H9 (cell line): Measurements from ENCODE around the gene RAPH1. TPM values are rescaled to one million over a fixed set of nuclear protein-coding genes. Genes with fewer than 3 reads are reported as not detected.

Experiments used
- DNase-seq: peaks from one replicate; pipeline ENCODE4 v3.0.0-alpha.2; 2017
- H2AFZ ChIP-seq: one replicate; pipeline ENCODE4 v1.6.1; 2013; ENCODE audit warnings: mild to moderate bottlenecking, low read length, control low read depth, moderate library complexity
- H2AK5ac ChIP-seq: 2 replicates; pipeline ENCODE4 v1.6.1; 2013; ENCODE audit warnings: low read length, control low read depth, mixed read lengths; ENCODE audit not compliant: insufficient read length
- H2BK120ac ChIP-seq: one replicate; pipeline ENCODE4 v1.6.1; 2013; ENCODE audit warnings: low read depth, mild to moderate bottlenecking, low read length, control low read depth, inconsistent platforms; ENCODE audit not compliant: poor library complexity, severe bottlenecking
- H2BK12ac ChIP-seq: 2 replicates; pipeline ENCODE4 v1.6.1; 2013; ENCODE audit warnings: low read length, control low read depth, mixed read lengths, low read depth; ENCODE audit not compliant: insufficient read length
- H2BK15ac ChIP-seq: 2 replicates; pipeline ENCODE4 v1.6.1; 2013; ENCODE audit warnings: low read depth, low read length, control low read depth
- H2BK20ac ChIP-seq: one replicate; pipeline ENCODE4 v1.6.1; 2013; ENCODE audit warnings: low read depth, mild to moderate bottlenecking, low read length, control low read depth, inconsistent platforms; ENCODE audit not compliant: poor library complexity, severe bottlenecking
- H2BK5ac ChIP-seq: 2 replicates; pipeline ENCODE4 v1.6.1; 2013; ENCODE audit warnings: low read length, control low read depth, mixed read lengths; ENCODE audit not compliant: insufficient read length
- H3K14ac ChIP-seq: 2 replicates; pipeline ENCODE4 v1.6.1; 2013; ENCODE audit warnings: low read length, control low read depth; ENCODE audit not compliant: insufficient read depth
- H3K18ac ChIP-seq: 2 replicates; pipeline ENCODE4 v1.6.1; 2013; ENCODE audit warnings: low read depth, mild to moderate bottlenecking, mixed read lengths, low read length, control low read depth; ENCODE audit not compliant: insufficient read length
- H3K23ac ChIP-seq: 2 replicates; pipeline ENCODE4 v1.6.1; 2013; ENCODE audit warnings: low read length, control low read depth, mixed read lengths, low read depth; ENCODE audit not compliant: insufficient read length
- H3K23me2 ChIP-seq: 2 replicates; pipeline ENCODE4 v1.6.1; 2013; ENCODE audit warnings: low read depth, mild to moderate bottlenecking, mixed read lengths, low read length, control low read depth; ENCODE audit not compliant: insufficient read length, poor library complexity, severe bottlenecking
- H3K27ac ChIP-seq: 2 replicates; pipeline ENCODE4 v1.5.1; 2013; ENCODE audit warnings: low read length, control low read depth, mixed read lengths, low read depth; ENCODE audit not compliant: insufficient read length
- H3K27me3 ChIP-seq: 2 replicates; pipeline ENCODE4 v1.6.1; 2013; ENCODE audit warnings: low read length, control low read depth, inconsistent platforms; ENCODE audit not compliant: insufficient read depth
- H3K4ac ChIP-seq: 2 replicates; pipeline ENCODE4 v1.6.1; 2013; ENCODE audit warnings: low read depth, mild to moderate bottlenecking, control low read depth, inconsistent platforms, low read length, moderate library complexity
- H3K4me1 ChIP-seq: 2 replicates; pipeline ENCODE4 v1.6.1; 2013; ENCODE audit warnings: low read length, control low read depth, inconsistent platforms; ENCODE audit not compliant: insufficient read depth
- H3K4me2 ChIP-seq: 2 replicates; pipeline ENCODE4 v1.6.1; 2013; ENCODE audit warnings: low read length, control low read depth, mixed read lengths; ENCODE audit not compliant: insufficient read length, insufficient read depth
- H3K56ac ChIP-seq: 2 replicates; pipeline ENCODE4 v1.6.1; 2013; ENCODE audit warnings: low read depth, mild to moderate bottlenecking, mixed read lengths, low read length, control low read depth; ENCODE audit not compliant: insufficient read length
- H3K79me1 ChIP-seq: 2 replicates; pipeline ENCODE4 v1.6.1; 2013; ENCODE audit warnings: low read depth, mild to moderate bottlenecking, moderate library complexity, low read length, control low read depth, inconsistent platforms; ENCODE audit not compliant: insufficient read depth, poor library complexity, severe bottlenecking
- H3K79me2 ChIP-seq: 2 replicates; pipeline ENCODE4 v1.6.1; 2013; ENCODE audit warnings: low read length, control low read depth, inconsistent platforms; ENCODE audit not compliant: insufficient read depth
- H3K9ac ChIP-seq: 2 replicates; pipeline ENCODE4 v1.6.1; 2013; ENCODE audit warnings: low read length, control low read depth, mixed read lengths; ENCODE audit not compliant: insufficient read length; ENCODE audit errors: extremely low read depth
- H3K9me3 ChIP-seq: one replicate; pipeline ENCODE4 v1.6.1; 2013; ENCODE audit warnings: low read depth, low read length, inconsistent platforms; ENCODE audit not compliant: control insufficient read depth
- H3T11ph ChIP-seq: one replicate; pipeline ENCODE4 v1.6.1; 2013; ENCODE audit warnings: mild to moderate bottlenecking, low read length, control low read depth, inconsistent platforms
- H4K20me1 ChIP-seq: one replicate; pipeline ENCODE4 v1.6.1; 2013; ENCODE audit not compliant: control insufficient read depth, insufficient read length, insufficient read depth
- H4K5ac ChIP-seq: 2 replicates; pipeline ENCODE4 v1.6.1; 2013; ENCODE audit warnings: low read depth, mild to moderate bottlenecking, mixed read lengths, low read length, control low read depth; ENCODE audit not compliant: insufficient read length
- H4K8ac ChIP-seq: replicated peaks from 2 replicates; pipeline ENCODE4 v1.6.1; 2013; ENCODE audit warnings: low read length, control low read depth, mixed read lengths, low read depth; ENCODE audit not compliant: insufficient read length
- H4K91ac ChIP-seq: 2 replicates; pipeline ENCODE4 v1.6.1; 2013; ENCODE audit warnings: low read depth, mild to moderate bottlenecking, moderate library complexity, mixed read lengths, low read length, control low read depth; ENCODE audit not compliant: insufficient read length
- H3K27ac Mint-ChIP-seq, 3 experiments: 2 replicates in 2 of 3; 3 replicates in 1 of 3; pipeline ENCODE4 v1.8.0; 2020 to 2021; ENCODE audit warnings: mixed read lengths in 3 of 3, mild to moderate bottlenecking in 1 of 3, moderate library complexity in 1 of 3
- H3K27me3 Mint-ChIP-seq: 2 replicates; pipeline ENCODE4 v1.8.0; 2021; ENCODE audit warnings: low read depth, mild to moderate bottlenecking, moderate library complexity, mixed read lengths
- H3K36me3 Mint-ChIP-seq, 3 experiments: 2 replicates in 2 of 3; 3 replicates in 1 of 3; pipeline ENCODE4 v1.8.0; 2020 to 2021; ENCODE audit warnings: low read depth in 3 of 3, mixed read lengths in 3 of 3; ENCODE audit not compliant: insufficient read depth in 1 of 3
- H3K4me1 Mint-ChIP-seq, 2 experiments: 2 replicates each; pipeline ENCODE4 v1.8.0; 2020; ENCODE audit warnings: mixed read lengths in 2 of 2
- H3K4me3 Mint-ChIP-seq, 2 experiments: 2 replicates in 1 of 2; 3 replicates in 1 of 2; pipeline ENCODE4 v1.8.0; 2020 to 2021; ENCODE audit warnings: mild to moderate bottlenecking in 2 of 2, mixed read lengths in 2 of 2, moderate library complexity in 1 of 2
- H3K9me3 Mint-ChIP-seq, 2 experiments: 2 replicates in 1 of 2; 3 replicates in 1 of 2; pipeline ENCODE4 v1.8.0; 2020; ENCODE audit warnings: mild to moderate bottlenecking in 2 of 2, mixed read lengths in 2 of 2, moderate library complexity in 1 of 2
- CTCF ChIP-seq: fragments of 200-600 bp; sonication (generic); conservative IDR thresholded peaks from 3 replicates; pipeline ENCODE4 v1.8.0; 2021; ENCODE audit warnings: antibody characterized with exemption, mild to moderate bottlenecking
- WGBS: extraction: QIAGEN DNeasy Blood & Tissue Kit; methylation state at CpG from one replicate; pipeline ENCODE4 v1.1.7; 2013; ENCODE audit warnings: missing lambda C conversion rate, low lambda C conversion rate, mixed read lengths; ENCODE audit not compliant: insufficient read length; ENCODE audit errors: extremely low coverage; 5-methylcytosine and 5-hydroxymethylcytosine counted together
- total RNA-seq: library from RNA; stranded (reverse); gene quantifications from 2 replicates; pipeline ENCODE4 v1.2.1, GENCODE V29; 2021

Gene RAPH1
- total RNA-seq, 1 experiment from 2014 or later, result 17.1 TPM

GRCh38 chr2:203396667-203397066 lies 138.4 kb downstream of the RAPH1 start:
- Mint-ChIP-seq H3K9me3 (no peaks in the 10 kb centered on the region), H3K4me3 (no peak overlapping the region), H3K36me3 (peaks cover 21 to 40% (median 39%) of the 10 kb centered on the region in 3 experiments), H3K27me3 (no peaks in the 10 kb centered on the region), H3K27ac (peak overlapping the region in 2 of 3 experiments; percentile 34 to 85; a peak in 5 of 7 replicates), H3K4me1 (peaks cover 8 to 16% of the 10 kb centered on the region in 2 experiments)
- H4K91ac ChIP-seq, result no peak overlapping the region
- DNase-seq, result peak; percentile 91
- peaks cover 3% of the 10 kb centered on the region for H3K79me1 ChIP-seq
- no peaks in the 10 kb centered on the region for H3K27me3 ChIP-seq
- H3K23me2 ChIP-seq, result no peaks in the 10 kb centered on the region
- H3K23ac ChIP-seq, result no peak overlapping the region
- H2BK15ac ChIP-seq, result no peak overlapping the region
- no peak overlapping the region for H2BK12ac ChIP-seq
- no peaks in the 10 kb centered on the region for H4K20me1 ChIP-seq
- no peak overlapping the region for H3K14ac ChIP-seq
- H3K4ac ChIP-seq, result no peak overlapping the region
- H3K4me2 ChIP-seq, result no peak overlapping the region
- H2BK5ac ChIP-seq, result no peak overlapping the region
- H4K8ac ChIP-seq, result no peak overlapping the region
- no peak overlapping the region for H2AK5ac ChIP-seq
- no peak overlapping the region for H2BK20ac ChIP-seq
- H3K9ac ChIP-seq, result no peak overlapping the region
- no CpG with 5 or more reads among the region's 1 CpG for WGBS
- no peaks in the 10 kb centered on the region for H3K4me1 ChIP-seq
- H2AFZ ChIP-seq, result no peak overlapping the region
- H3K18ac ChIP-seq, result no peak overlapping the region
- H4K5ac ChIP-seq, result no peak overlapping the region
- no peaks in the 10 kb centered on the region for H3K79me2 ChIP-seq
- no peak overlapping the region for H3K27ac ChIP-seq
- H2BK120ac ChIP-seq, result no peak overlapping the region
- H3K56ac ChIP-seq, result no peak overlapping the region
- peak; percentile 75 for TF ChIP-seq CTCF
- H3K9me3 ChIP-seq, result no peaks in the 10 kb centered on the region
- H3T11ph ChIP-seq, result no peak overlapping the region
